NCI-H2196 (cell line): ENCODE data around the gene PCDH11Y.
"Not testable (repeated sequence)": the region's sequence is repeated elsewhere in the genome, so short reads cannot be mapped to it uniquely, and the experiment has no call there.

ENCODE experiments used
- DNase-seq: peaks from one replicate; lab custom pipeline; 2025; ENCODE audit not compliant: unreplicated experiment; lab: John Stamatoyannopoulos, UW

Gene PCDH11Y, protein sequence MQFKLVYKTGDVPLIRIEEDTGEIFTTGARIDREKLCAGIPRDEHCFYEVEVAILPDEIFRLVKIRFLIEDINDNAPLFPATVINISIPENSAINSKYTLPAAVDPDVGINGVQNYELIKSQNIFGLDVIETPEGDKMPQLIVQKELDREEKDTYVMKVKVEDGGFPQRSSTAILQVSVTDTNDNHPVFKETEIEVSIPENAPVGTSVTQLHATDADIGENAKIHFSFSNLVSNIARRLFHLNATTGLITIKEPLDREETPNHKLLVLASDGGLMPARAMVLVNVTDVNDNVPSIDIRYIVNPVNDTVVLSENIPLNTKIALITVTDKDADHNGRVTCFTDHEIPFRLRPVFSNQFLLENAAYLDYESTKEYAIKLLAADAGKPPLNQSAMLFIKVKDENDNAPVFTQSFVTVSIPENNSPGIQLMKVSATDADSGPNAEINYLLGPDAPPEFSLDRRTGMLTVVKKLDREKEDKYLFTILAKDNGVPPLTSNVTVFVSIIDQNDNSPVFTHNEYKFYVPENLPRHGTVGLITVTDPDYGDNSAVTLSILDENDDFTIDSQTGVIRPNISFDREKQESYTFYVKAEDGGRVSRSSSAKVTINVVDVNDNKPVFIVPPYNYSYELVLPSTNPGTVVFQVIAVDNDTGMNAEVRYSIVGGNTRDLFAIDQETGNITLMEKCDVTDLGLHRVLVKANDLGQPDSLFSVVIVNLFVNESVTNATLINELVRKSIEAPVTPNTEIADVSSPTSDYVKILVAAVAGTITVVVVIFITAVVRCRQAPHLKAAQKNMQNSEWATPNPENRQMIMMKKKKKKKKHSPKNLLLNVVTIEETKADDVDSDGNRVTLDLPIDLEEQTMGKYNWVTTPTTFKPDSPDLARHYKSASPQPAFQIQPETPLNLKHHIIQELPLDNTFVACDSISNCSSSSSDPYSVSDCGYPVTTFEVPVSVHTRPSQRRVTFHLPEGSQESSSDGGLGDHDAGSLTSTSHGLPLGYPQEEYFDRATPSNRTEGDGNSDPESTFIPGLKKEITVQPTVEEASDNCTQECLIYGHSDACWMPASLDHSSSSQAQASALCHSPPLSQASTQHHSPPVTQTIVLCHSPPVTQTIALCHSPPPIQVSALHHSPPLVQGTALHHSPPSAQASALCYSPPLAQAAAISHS (N-terminal part only)

DNA sequence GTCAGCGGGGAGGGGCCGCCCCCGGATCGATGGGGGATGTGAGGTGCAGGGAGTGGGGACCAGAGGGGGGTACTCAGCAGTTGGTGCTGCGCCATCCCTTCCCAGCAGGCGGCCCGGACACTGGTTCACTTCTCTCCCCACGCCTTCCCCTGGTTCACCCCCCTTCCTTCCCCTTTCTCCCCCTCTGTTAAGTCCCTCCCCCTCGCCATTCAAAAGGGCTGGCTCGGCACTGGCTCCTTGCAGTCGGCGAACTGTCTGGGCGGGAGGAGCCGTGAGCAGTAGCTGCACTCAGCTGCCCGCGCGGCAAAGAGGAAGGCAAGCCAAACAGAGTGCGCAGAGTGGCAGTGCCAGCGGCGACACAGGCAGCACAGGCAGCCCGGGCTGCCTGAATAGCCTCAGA, at the start of gene PCDH11Y:
Gene PCDH11Y (plus strand): TSS at position 240 of the 400 bp plus-strand sequence. CDS start 56,804 bp downstream, outside the sequence.
- not testable (repeated sequence) for DNase-seq

DNA sequence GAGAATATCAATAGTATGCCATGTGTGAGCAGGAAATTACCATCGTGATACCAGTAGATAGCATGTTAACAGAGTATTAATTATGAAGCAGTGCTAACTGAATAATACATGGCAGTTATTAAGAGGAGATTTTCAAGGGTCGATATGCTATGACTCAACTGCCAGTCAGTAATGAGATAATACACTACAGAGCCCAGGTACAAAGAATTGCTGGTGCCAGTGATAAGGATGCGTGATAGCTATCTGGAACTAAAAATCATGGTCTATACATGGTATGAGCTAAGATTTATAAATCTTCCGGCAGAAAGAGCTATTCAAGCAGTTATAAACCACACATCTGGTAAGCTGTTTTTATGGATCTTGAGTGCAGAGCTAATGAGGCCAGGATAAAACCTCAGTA, 32.2 kb upstream of the PCDH11Y start:
- not testable (repeated sequence) for DNase-seq

- not testable (repeated sequence) for DNase-seq
These were observed 8.2 kb upstream of the PCDH11Y start for GRCh38 chrY:4991743-4992400.

GRCh38 chrY:4994892-4995291, 5.2 kb upstream of the PCDH11Y start:
- not testable (repeated sequence) for DNase-seq

GRCh38 chrY:5002476-5003184, 2.5 kb downstream of the PCDH11Y start:
- not testable (repeated sequence) for DNase-seq

- not testable (repeated sequence) for DNase-seq
These were observed 39.0 kb downstream of the PCDH11Y start for GRCh38 chrY:5038972-5039523.

- DNase-seq: not testable (repeated sequence)
These were observed 82.9 kb downstream of the PCDH11Y start for GRCh38 chrY:5083017-5083416.

- not testable (repeated sequence) for DNase-seq
These were observed 182.9 kb downstream of the PCDH11Y start for GRCh38 chrY:5182998-5183397.

DNA sequence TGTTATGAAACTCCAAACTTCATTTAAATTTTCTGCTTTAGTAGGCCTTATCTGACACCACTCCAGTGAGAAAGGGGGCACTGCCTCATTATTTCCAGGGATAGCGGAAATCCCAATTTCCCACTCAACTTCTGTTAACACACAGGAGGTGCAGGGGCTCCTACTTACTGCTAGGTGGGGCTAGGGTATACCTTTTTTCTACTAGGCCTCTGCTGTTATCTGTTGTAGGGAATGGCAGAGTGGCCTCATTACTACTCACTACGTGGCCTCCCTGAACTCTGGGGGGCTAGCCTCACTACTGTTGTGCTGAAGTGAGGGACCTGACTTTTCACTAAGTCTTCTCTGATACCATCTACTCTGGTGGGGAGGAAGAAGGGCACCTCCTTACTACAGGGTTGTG, 215.0 kb downstream of the PCDH11Y start:
- not testable (repeated sequence) for DNase-seq

GRCh38 chrY:5324931-5325330, 324.8 kb downstream of the PCDH11Y start:
- not testable (repeated sequence) for DNase-seq

- DNase-seq: not testable (repeated sequence)
These were observed 342.1 kb downstream of the PCDH11Y start for GRCh38 chrY:5342220-5342619.

GRCh38 chrY:5543705-5544104, 543.6 kb downstream of the PCDH11Y start:
- DNase-seq: not testable (repeated sequence)

DNA sequence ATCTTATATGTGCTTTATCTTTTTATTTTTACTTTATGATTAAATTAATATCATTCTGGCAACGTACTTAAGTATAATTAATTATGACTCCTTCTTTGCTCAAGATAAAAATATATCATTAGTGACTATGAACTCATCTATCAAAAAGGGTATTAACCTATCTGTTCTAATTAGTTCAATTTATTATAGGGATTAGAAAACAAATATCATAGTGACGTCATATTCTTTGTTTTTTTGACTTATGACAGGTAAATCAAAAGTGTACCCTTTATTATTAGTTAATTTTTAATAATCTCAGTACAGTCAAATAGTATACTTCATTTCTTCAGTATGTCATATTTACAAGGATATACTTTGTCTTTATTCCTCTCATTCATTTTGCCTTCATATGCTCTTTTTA, 638.5 kb downstream of the PCDH11Y start:
- not testable (repeated sequence) for DNase-seq

GRCh38 chrY:5679265-5679664, 679.2 kb downstream of the PCDH11Y start:
- DNase-seq: not testable (repeated sequence)

DNA sequence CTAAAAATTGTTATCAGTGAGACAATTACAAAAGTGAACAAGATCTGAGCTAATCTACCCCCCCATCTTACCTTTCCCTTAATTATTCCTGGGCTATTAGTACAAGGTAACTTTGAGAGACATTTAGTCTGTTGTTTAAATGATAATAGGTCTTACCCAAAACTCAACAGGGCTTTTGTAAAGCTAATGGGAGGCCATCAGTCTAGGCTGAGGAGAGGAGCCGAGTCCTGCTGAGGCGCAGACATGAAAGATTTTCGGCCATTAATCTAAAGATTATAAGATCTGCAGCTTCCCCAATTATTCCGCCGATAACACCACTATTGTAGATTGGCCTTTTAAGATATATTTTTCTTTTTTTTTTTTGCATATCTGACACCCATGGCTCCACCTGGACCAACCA, 708.6 kb downstream of the PCDH11Y start:
- not testable (repeated sequence) for DNase-seq

GRCh38 chrY:5709788-5710381, 709.8 kb downstream of the PCDH11Y start:
- DNase-seq: not testable (repeated sequence)

GRCh38 chrY:5761403-5761802, 761.3 kb downstream of the PCDH11Y start:
- not testable (repeated sequence) for DNase-seq

GRCh38 chrY:5776485-5776884, 776.4 kb downstream of the PCDH11Y start:
- DNase-seq: not testable (repeated sequence)
